ENCODE data around the gene KCNIP1.

- TF ChIP-seq, protein P1, sequence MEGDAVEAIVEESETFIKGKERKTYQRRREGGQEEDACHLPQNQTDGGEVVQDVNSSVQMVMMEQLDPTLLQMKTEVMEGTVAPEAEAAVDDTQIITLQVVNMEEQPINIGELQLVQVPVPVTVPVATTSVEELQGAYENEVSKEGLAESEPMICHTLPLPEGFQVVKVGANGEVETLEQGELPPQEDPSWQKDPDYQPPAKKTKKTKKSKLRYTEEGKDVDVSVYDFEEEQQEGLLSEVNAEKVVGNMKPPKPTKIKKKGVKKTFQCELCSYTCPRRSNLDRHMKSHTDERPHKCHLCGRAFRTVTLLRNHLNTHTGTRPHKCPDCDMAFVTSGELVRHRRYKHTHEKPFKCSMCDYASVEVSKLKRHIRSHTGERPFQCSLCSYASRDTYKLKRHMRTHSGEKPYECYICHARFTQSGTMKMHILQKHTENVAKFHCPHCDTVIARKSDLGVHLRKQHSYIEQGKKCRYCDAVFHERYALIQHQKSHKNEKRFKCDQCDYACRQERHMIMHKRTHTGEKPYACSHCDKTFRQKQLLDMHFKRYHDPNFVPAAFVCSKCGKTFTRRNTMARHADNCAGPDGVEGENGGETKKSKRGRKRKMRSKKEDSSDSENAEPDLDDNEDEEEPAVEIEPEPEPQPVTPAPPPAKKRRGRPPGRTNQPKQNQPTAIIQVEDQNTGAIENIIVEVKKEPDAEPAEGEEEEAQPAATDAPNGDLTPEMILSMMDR (IDR thresholded peaks at IDR 0.05): no peak
- TF ChIP-seq POLR2AphosphoS5 (IDR thresholded peaks at IDR 0.05; ENCODE audit: low read depth, low read length) (no peak), TCF7L2 (IDR thresholded peaks at IDR 0.05; ENCODE audit: low read depth, low read length) (no peak), SIN3A (IDR thresholded peaks at IDR 0.05; ENCODE audit: borderline replicate concordance, insufficient read depth, low read depth, low read length) (no peak)
Measured at GRCh38 chr5:170509348-170509660, 5.5 kb downstream of the KCNIP1 start.

All from Panc1 (cell line).